Thymus (tissue), 14 donors: Measurements from ENCODE around the gene ZNF559. TPM values are rescaled to one million over a fixed set of nuclear protein-coding genes. Genes with fewer than 3 reads are reported as not detected.
"Not testable (repeated sequence)": the region's sequence is repeated elsewhere in the genome, so short reads cannot be mapped to it uniquely, and the experiment has no call there.

Experiments
- DNase-seq, 9 donors: peaks; one replicate each; pipeline ENCODE4 v3.0.0-alpha.2; 2013; ENCODE audit warnings: low spot score in 9 of 9, low read depth in 6 of 9, missing footprints in 1 of 9
- H3K27ac ChIP-seq, 2 donors: one replicate each; pipeline ENCODE4 v1.5.1; 2013; ENCODE audit warnings: control low read depth in 1 of 2, low read depth in 1 of 2, low read length in 1 of 2, mild to moderate bottlenecking in 1 of 2, moderate library complexity in 1 of 2
- H3K27me3 ChIP-seq, 2 donors: one replicate each; pipeline ENCODE4 v1.5.1; 2013; ENCODE audit warnings: low read length in 1 of 2; ENCODE audit not compliant: control insufficient read depth in 2 of 2, insufficient read depth in 1 of 2
- H3K36me3 ChIP-seq, 2 donors: one replicate each; pipeline ENCODE4 v1.5.1; 2013; ENCODE audit warnings: low read length in 1 of 2, mild to moderate bottlenecking in 1 of 2, moderate library complexity in 1 of 2; ENCODE audit not compliant: control insufficient read depth in 2 of 2, insufficient read depth in 2 of 2
- H3K4me1 ChIP-seq, 2 donors: one replicate each; pipeline ENCODE4 v1.5.1; 2013; ENCODE audit warnings: low read length in 2 of 2; ENCODE audit not compliant: control insufficient read depth in 2 of 2, insufficient read depth in 2 of 2
- H3K4me3 ChIP-seq, 2 donors: one replicate each; pipeline ENCODE4 v1.5.1; 2013; ENCODE audit warnings: low read length in 2 of 2, control low read depth in 1 of 2, mild to moderate bottlenecking in 1 of 2
- H3K9me3 ChIP-seq, 2 donors: one replicate each; pipeline ENCODE4 v1.5.1; 2013; ENCODE audit warnings: low read length in 1 of 2, mild to moderate bottlenecking in 1 of 2; ENCODE audit not compliant: control insufficient read depth in 2 of 2, insufficient read depth in 1 of 2
- WGBS: extraction: QIAGEN DNeasy Blood & Tissue Kit; methylation state at CpG from one replicate; pipeline ENCODE4 v1.1.7; 2013; 5-methylcytosine and 5-hydroxymethylcytosine counted together
- long read RNA-seq, 10 donors: transcript quantifications; one replicate each; lab custom pipeline, GENCODE V29; 2026
- polyA plus RNA-seq: library from polyadenylated mRNA; stranded (reverse); fragments of 200-250 nt; gene quantifications from one replicate; pipeline ENCODE4 v1.2.3, GENCODE V29; 2013
- total RNA-seq: library from RNA; stranded (reverse); fragments of 120-200 nt; gene quantifications from one replicate; pipeline ENCODE4 v1.2.4, GENCODE V29; 2013
- donor health status: healthy.

Gene ZNF559
- total RNA-seq (27.7 TPM), polyA plus RNA-seq (72.1 TPM)
- long read RNA-seq, donor 1, partial matches to known transcripts, result 0 of 1 reads
- long read RNA-seq, donor 1, other reads (novel, unspliced or antisense), result 0 of 1 reads
- long read RNA-seq, donor 2, partial matches to known transcripts, result 0 of 1 reads
- long read RNA-seq, donor 2, other reads (novel, unspliced or antisense), result 0 of 1 reads
- long read RNA-seq, donor 3, partial matches to known transcripts, result 0 of 4 reads
- long read RNA-seq, donor 3, other reads (novel, unspliced or antisense), result 0 of 4 reads
- long read RNA-seq, donor 4, result 0 reads
- long read RNA-seq, donor 5, partial matches to known transcripts, result 0 of 2 reads
- long read RNA-seq, donor 5, other reads (novel, unspliced or antisense), result 0 of 2 reads
- long read RNA-seq, donor 6, partial matches to known transcripts, result 0 of 1 reads
- long read RNA-seq, donor 6, other reads (novel, unspliced or antisense), result 0 of 1 reads
- long read RNA-seq, donor 7, result 0 reads
- long read RNA-seq, donor 8, partial matches to known transcripts, result 0 of 2 reads
- long read RNA-seq, donor 8, other reads (novel, unspliced or antisense), result 0 of 2 reads
- long read RNA-seq, donor 9, partial matches to known transcripts, result 0 of 1 reads
- long read RNA-seq, donor 9, other reads (novel, unspliced or antisense), result 0 of 1 reads
- long read RNA-seq, donor 10, partial matches to known transcripts, result 0 of 1 reads
- long read RNA-seq, donor 10, other reads (novel, unspliced or antisense), result 0 of 1 reads

DNA sequence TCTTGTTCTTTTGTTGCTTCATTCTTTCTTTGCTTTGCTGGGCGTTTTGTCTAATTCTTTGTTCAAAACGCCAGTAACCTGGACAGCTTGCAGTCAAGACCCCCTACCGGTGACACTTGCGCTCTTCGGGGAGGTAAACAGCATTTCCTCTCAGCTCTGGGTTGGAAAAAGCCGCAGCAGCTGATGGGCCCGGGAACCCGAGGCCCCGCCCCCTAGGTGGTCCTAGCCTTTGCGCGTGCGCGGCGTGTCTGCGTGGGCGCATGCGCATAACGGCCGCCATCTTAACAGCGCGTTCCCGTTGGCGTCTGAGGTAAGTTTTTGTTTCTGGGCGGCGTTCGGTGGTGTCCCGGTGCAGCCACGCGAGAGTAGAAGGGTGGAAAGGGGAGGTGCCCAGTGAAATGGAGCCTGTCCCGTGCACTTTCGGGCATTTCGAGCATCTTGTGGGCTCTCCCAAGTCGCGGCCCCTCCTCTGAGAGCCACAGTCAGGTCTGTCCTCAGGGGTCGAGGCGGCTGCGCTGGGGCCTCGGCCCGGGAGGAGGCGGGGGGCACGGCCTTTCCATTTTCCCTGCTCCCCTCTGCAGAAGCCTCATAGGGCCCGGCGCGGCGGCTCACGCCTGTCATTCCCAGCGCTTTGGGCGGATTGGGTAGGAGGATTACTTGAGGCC lies at the start of gene ZNF559:
ZNF559 (plus strand) TSS at position 261 of the 665 bp plus-strand sequence. CDS start 14,371 bp downstream, outside the sequence.
- DNase-seq, result peak; percentile 81 to 99 (median 94)
- H3K9me3 ChIP-seq, result peaks cover 2 to 42% of the 10 kb centered on the region in 2 donors
- under 1% methylated on average over 48 of the region's 48 CpGs for WGBS
- peak within 1 kb of the TSS; percentile 93 to 96 for H3K27ac ChIP-seq
- peaks cover 6 to 9% of the 10 kb centered on the region in 2 donors for H3K4me1 ChIP-seq
- H3K36me3 ChIP-seq, result peaks cover 0 to 5% of the 10 kb centered on the region in 2 donors
- peak within 1 kb of the TSS; percentile 86 to 89 for H3K4me3 ChIP-seq
- H3K27me3 ChIP-seq, result no peaks in the 10 kb centered on the region

DNA sequence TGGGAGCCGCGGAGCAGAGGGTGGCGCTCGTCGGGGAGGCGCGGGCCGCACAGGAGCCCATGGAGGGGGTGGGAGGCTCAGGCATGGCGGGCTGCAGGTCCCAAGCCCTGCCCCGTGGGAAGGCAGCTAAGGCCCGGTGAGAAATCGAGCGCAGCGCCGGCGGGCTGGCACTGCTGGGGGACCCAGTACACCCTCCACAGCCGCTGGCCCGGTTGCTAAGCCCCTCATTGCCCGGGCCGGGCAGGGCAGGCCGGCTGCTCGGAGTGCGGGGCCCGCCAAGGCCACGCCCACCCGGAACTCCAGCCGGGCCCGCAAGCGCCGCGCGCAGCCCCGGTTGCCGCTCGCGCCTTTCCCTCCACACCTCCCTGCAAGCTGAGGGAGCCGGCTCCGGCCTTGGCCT lies 40.5 kb upstream of the ZNF559 start:
- H3K9me3 ChIP-seq, H3K27me3 ChIP-seq, H3K4me1 ChIP-seq, H3K27ac ChIP-seq, H3K36me3 ChIP-seq: not testable (repeated sequence)
- peak in 1 of 9 donors; percentile 17 for DNase-seq
- peak overlapping the region in 1 of 2 donors; percentile 9 for H3K4me3 ChIP-seq
- WGBS, result 23% methylated on average over 37 of the region's 38 CpGs

DNA sequence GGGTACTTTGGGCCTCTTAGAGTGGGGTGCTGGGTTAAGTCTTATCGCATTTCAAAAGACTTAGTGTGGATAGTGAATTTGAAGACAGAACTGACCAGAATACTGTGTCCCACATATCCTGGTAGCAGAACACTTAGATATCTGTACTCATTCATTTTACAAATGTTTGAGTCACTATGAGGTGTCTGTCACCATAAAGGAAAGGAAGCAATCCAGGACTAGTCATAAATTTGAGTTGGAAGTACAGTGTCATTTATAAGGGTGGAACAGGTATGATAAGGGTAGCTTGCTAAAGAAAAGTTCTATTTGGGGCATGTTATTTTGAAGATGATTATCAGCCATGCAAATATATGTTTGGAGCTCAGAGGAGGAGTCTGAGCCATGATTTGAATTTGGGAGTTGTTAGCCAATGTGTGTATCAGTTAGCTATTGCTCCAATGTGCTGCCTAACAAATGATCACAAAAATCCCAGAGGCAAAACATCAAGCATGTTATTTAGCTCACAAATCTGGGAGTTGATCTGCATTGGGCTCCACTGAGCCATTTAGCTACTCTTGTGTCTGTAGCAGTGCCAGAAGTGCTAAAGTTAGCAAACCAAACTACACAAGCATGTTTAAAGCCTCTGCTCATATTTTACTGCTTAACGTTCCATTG lies 34.6 kb upstream of the ZNF559 start:
- 97% methylated on average over 2 of the region's 2 CpGs for WGBS
- Histone ChIP-seq H3K9me3 (peaks cover 2 to 14% of the 10 kb centered on the region in 2 donors), H3K4me3 (no peak overlapping the region), H3K27ac (no peak overlapping the region), H3K27me3 (no peaks in the 10 kb centered on the region), H3K4me1 (no peaks in the 10 kb centered on the region), H3K36me3 (peaks cover 0 to 4% of the 10 kb centered on the region in 2 donors)
- no peak for DNase-seq

DNA sequence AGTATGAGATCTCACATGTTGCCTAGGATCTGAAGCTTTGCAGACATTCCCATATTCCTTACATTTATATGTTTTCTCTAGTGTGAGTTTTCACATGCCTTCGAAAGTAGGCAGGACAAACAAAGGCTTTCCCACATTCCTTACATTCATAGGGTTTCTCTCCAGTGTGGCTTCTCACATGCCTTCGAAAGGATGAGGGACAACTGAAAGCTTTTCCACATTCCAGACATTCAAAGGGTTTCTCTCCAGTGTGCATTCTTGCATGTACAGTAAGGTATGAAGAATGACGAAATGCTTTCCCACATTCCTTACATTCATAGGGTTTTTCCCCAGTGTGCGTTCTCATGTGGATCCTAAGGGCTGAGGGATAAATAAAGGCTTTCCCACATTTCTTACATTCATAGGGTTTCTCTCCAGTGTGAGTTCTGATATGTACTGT lies 28.5 kb upstream of the ZNF559 start:
- peaks cover 20 to 22% of the 10 kb centered on the region in 2 donors for H3K9me3 ChIP-seq
- H3K27me3 ChIP-seq, result no peaks in the 10 kb centered on the region
- no peak overlapping the region for H3K27ac ChIP-seq
- H3K4me1 ChIP-seq, result no peaks in the 10 kb centered on the region
- H3K36me3 ChIP-seq, result peaks cover 30 to 40% of the 10 kb centered on the region in 2 donors
- 96% methylated on average over 4 of the region's 4 CpGs for WGBS
- no peak for DNase-seq
- no peak overlapping the region for H3K4me3 ChIP-seq

DNA sequence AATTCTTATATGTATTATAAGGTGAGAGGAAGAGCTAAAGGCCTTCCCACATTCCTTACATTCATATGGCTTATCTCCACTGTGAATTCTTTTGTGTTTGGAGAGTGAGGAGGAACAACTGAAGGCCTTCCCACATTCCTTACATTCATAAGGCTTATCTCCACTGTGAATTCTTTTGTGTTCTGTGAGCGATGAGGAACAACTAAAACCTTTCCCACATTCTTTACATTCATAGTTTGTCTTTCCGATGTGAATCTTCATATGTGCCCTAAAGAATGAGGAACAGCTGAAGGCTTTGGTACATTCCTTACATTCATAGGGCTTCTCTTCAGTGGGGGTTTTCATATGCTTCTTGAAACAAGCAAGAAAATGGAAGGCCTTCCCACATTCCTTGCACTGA lies 27.6 kb upstream of the ZNF559 start:
- Histone ChIP-seq H3K36me3 (peaks cover 39 to 49% of the 10 kb centered on the region in 2 donors), H3K27ac (no peak overlapping the region), H3K4me1 (no peaks in the 10 kb centered on the region), H3K4me3 (no peak overlapping the region), H3K27me3 (no peaks in the 10 kb centered on the region), H3K9me3 (peaks cover 20 to 22% of the 10 kb centered on the region in 2 donors)
- no peak for DNase-seq
- WGBS, result 99% methylated on average over 2 of the region's 2 CpGs

DNA sequence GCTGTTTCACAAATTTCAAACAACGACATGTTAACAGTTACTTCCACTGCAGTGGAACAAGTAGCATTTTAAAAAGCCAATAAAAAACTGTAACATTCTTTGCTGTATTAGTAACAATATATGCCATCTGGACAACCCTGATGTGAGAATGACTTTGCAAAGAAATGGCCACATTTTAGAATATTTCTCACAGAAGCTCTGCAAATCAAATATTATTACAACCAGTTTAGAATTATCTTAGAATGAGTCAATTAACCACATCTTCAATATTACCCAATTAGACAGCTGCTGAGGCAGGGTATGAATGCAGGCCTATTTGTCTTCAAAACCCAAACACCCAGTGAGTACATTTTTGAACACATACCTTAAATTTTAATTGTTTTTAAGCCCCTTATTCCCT lies 17.5 kb upstream of the ZNF559 start:
- Histone ChIP-seq H3K27me3 (no peaks in the 10 kb centered on the region), H3K27ac (no peak overlapping the region), H3K36me3 (peaks cover 20 to 33% of the 10 kb centered on the region in 2 donors), H3K4me3 (no peak overlapping the region), H3K9me3 (peaks cover 0 to 4% of the 10 kb centered on the region in 2 donors), H3K4me1 (peaks cover 3 to 4% of the 10 kb centered on the region in 2 donors)
- DNase-seq, result no peak
- WGBS, result 97% methylated on average over 1 of the region's 1 CpG

DNA sequence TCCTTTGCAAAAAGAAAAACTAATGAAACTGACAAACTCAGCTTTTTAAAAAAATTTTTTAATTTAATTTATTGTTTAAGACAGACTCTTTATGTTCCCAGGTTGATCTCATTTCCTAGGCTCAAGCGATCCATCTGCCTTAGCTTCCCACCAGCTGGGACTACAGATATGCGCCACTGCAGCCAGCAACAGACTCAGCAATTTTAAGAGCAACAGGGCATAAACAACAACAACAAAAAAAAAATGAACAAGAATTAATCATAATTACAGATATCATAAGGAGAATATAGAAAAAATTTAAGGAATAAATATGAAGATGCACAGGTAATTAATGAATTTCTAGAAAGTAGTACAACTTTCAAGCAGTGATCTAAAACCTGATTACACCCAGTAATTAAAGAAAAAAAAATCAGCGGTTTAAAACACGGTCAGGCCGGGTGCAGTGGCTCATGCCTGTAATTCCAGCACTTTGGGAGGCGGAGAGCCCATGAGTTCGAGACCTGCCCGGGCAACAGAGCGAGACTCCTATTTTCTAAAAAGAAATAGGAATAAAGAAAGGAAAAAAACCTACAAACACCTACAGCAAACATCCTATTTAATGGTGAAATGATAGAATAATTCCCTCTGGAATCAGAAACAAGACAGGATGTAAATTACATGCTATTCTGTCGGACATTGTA lies 15.7 kb upstream of the ZNF559 start:
- no peak overlapping the region for H3K27ac ChIP-seq
- no peak for DNase-seq
- peak overlapping the region in 1 of 2 donors; percentile 75 for H3K4me3 ChIP-seq
- peaks cover 3 to 4% of the 10 kb centered on the region in 2 donors for H3K4me1 ChIP-seq
- H3K36me3 ChIP-seq, result peaks cover 7 to 15% of the 10 kb centered on the region in 2 donors
- no peaks in the 10 kb centered on the region for H3K27me3 ChIP-seq
- 86% methylated on average over 10 of the region's 10 CpGs for WGBS
- peaks cover 0 to 14% of the 10 kb centered on the region in 2 donors for H3K9me3 ChIP-seq
